ENCODE results near the gene VANGL1. TPM values are rescaled to one million over a fixed set of nuclear protein-coding genes. Genes with fewer than 3 reads are reported as not detected.

The VANGL1 gene
- total and polyA plus RNA-seq, 2 of the 13 experiments (the other 11 are each of a cell fraction or from before 2014, with no cell fraction given) = 5.3 to 9.4 TPM

DNA sequence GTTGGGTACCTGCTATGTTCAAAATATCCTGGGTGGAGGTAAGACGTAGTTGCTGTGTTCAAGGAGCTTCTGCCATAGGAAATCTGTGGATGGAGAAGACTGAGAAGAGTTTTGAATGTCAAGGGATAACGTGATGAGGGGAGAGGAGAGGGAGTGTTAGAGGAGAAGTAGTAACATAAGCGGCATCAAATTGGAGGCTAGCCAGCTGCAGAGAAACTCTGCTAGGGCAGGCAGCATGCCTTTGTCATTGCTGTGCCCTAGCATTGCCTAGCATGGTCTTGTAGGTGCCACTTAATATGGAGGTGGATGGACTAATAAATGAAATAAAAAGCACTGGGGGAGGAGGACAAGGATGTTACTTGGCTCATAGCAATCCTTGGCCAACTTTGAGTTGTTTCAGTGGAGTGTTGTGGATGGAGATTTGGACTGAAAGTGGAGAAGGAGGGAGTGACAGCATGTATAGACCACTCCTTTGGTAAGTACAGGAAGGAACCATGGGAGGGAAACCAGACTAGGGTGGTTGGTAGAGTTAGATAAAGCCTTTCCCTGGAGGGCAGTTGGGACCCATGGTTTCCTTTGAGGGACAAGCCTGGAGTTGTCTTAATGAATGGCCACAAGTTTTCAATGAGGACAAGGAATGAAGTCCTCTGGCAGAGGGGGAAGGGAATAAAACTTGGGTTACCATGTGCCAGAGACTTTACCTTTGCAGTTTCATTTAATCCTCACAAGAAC lies 6.3 kb downstream of the VANGL1 start (continued):
- TF ChIP-seq ZBTB40 (IDR thresholded peaks at IDR 0.05) (no peak), ZBTB40 (CRISPR knock-in tag; IDR thresholded peaks at IDR 0.05) (no peak), ZNF17 (CRISPR knock-in tag; IDR thresholded peaks at IDR 0.05) (no peak)
